ENCODE measurements around the gene AP2M1. TPM values are rescaled to one million over a fixed set of nuclear protein-coding genes. Genes with fewer than 3 reads are reported as not detected.

The AP2M1 gene
- total RNA-seq = 247 to 261 TPM (median 254 TPM) in 3 replicates

- H3K4me1 Mint-ChIP-seq = peaks cover 35% of the 10 kb centered on the region
- H3K9me3 Mint-ChIP-seq = no peaks in the 10 kb centered on the region
- peak within 1 kb of the TSS; percentile 86 for H3K4me3 Mint-ChIP-seq
- peaks cover 24% of the 10 kb centered on the region for H3K36me3 Mint-ChIP-seq
- DNase-seq (ENCODE audit: low spot score in 2 of 2, unreplicated experiment in 2 of 2) = peak; percentile 94 to 97
- TF ChIP-seq CTCF (IDR thresholded peaks at IDR 0.05; ENCODE audit: unreplicated experiment) = no peak
- no peaks in the 10 kb centered on the region for H3K27me3 Mint-ChIP-seq (ENCODE audit: low read depth)
- peak within 1 kb of the TSS; percentile 98 for H3K27ac Mint-ChIP-seq
Observed at GRCh38 chr3:184174646-184175492, at the start of gene AP2M1. Gene AP2M1 (plus strand): TSS chr3:184174855. CDS start chr3:184176994, 2,139 bp downstream.

- Mint-ChIP-seq H3K9me3 (no peaks in the 10 kb centered on the region), H3K27me3 (ENCODE audit: low read depth) (no peaks in the 10 kb centered on the region), H3K4me1 (no peaks in the 10 kb centered on the region), H3K4me3 (no peak overlapping the region), H3K27ac (no peak overlapping the region), H3K36me3 (no peaks in the 10 kb centered on the region)
- DNase-seq (ENCODE audit: low spot score in 2 of 2, unreplicated experiment in 2 of 2) = no peak
- TF ChIP-seq CTCF (IDR thresholded peaks at IDR 0.05; ENCODE audit: unreplicated experiment) = no peak
Observed at GRCh38 chr3:184126006-184126405, 48.6 kb upstream of the AP2M1 start.

- Mint-ChIP-seq H3K4me1 (peaks cover 8% of the 10 kb centered on the region), H3K9me3 (no peaks in the 10 kb centered on the region), H3K4me3 (no peak overlapping the region), H3K27me3 (ENCODE audit: low read depth) (no peaks in the 10 kb centered on the region), H3K36me3 (no peaks in the 10 kb centered on the region), H3K27ac (no peak overlapping the region)
- DNase-seq (ENCODE audit: low spot score in 2 of 2, unreplicated experiment in 2 of 2) = no peak
- no peak for TF ChIP-seq CTCF (IDR thresholded peaks at IDR 0.05; ENCODE audit: unreplicated experiment)
Observed at GRCh38 chr3:184129012-184129411, 45.6 kb upstream of the AP2M1 start.

- no peak for DNase-seq (ENCODE audit: low spot score in 2 of 2, unreplicated experiment in 2 of 2)
- peaks cover 33% of the 10 kb centered on the region for H3K4me1 Mint-ChIP-seq
- H3K4me3 Mint-ChIP-seq = no peak overlapping the region
- H3K36me3 Mint-ChIP-seq = peaks cover 3% of the 10 kb centered on the region
- no peaks in the 10 kb centered on the region for H3K27me3 Mint-ChIP-seq (ENCODE audit: low read depth)
- TF ChIP-seq CTCF (IDR thresholded peaks at IDR 0.05; ENCODE audit: unreplicated experiment) = no peak
- H3K27ac Mint-ChIP-seq = no peak overlapping the region
- no peaks in the 10 kb centered on the region for H3K9me3 Mint-ChIP-seq
Observed at GRCh38 chr3:184132945-184133344, 41.7 kb upstream of the AP2M1 start.

- Mint-ChIP-seq H3K36me3 (peaks cover 3% of the 10 kb centered on the region), H3K27me3 (ENCODE audit: low read depth) (no peaks in the 10 kb centered on the region), H3K9me3 (no peaks in the 10 kb centered on the region), H3K27ac (peak overlapping the region; percentile 96), H3K4me1 (peaks cover 34% of the 10 kb centered on the region), H3K4me3 (peak overlapping the region; percentile 96)
- TF ChIP-seq CTCF (IDR thresholded peaks at IDR 0.05; ENCODE audit: unreplicated experiment) = no peak
- peak; percentile 32 to 68 for DNase-seq (ENCODE audit: low spot score in 2 of 2, unreplicated experiment in 2 of 2)
Observed at GRCh38 chr3:184133840-184134745, 40.6 kb upstream of the AP2M1 start.

Data from mesothelial cell of epicardium (in vitro differentiated cells).